HFFc6 (cell line): Measurements from ENCODE around the gene BSX. TPM values are rescaled to one million over a fixed set of nuclear protein-coding genes. Genes with fewer than 3 reads are reported as not detected.

Experiments
- DNase-seq: peaks from one replicate; pipeline ENCODE4 v3.0.0-alpha.2; 2018
- H3K27ac Mint-ChIP-seq: 2 replicates; pipeline ENCODE4 v1.8.0; 2020; ENCODE audit warnings: mild to moderate bottlenecking, mixed read lengths
- H3K27me3 Mint-ChIP-seq: 2 replicates; pipeline ENCODE4 v1.8.0; 2021; ENCODE audit warnings: mild to moderate bottlenecking, moderate library complexity, mixed read lengths; ENCODE audit not compliant: insufficient read depth
- H3K36me3 Mint-ChIP-seq: 2 replicates; pipeline ENCODE4 v1.8.0; 2021; ENCODE audit warnings: low read depth, mixed read lengths
- H3K4me1 Mint-ChIP-seq: 2 replicates; pipeline ENCODE4 v1.8.0; 2020; ENCODE audit warnings: low read depth, mixed read lengths
- H3K4me3 Mint-ChIP-seq: 2 replicates; pipeline ENCODE4 v1.8.0; 2020; ENCODE audit warnings: mild to moderate bottlenecking, moderate library complexity, mixed read lengths
- H3K9me3 Mint-ChIP-seq: 2 replicates; pipeline ENCODE4 v1.8.0; 2020; ENCODE audit warnings: mild to moderate bottlenecking, mixed read lengths
- CTCF ChIP-seq: fragments of 200-600 bp; sonication (generic); IDR thresholded peaks from 2 replicates; pipeline ENCODE4 v1.5.0; 2021; ENCODE audit warnings: antibody characterized with exemption, mild to moderate bottlenecking
- total RNA-seq, 6 experiments: library from RNA; stranded (reverse); fragmentation: NEBNext Ultra II Directional; extraction: Animal tissue kit (Norgen Biotek cat#: 25700); gene quantifications; 2 replicates in 1 of 6; 3 replicates in 5 of 6; pipeline ENCODE4 v1.2.3, GENCODE V29; 2021

BSX gene
- total RNA-seq, 6 experiments from 2014 or later, result not detected

GRCh38 chr11:122983438-122984185 lies 2.0 kb upstream of the BSX start:
- peaks cover 75% of the 10 kb centered on the region for H3K27me3 Mint-ChIP-seq
- no peak overlapping the region for H3K27ac Mint-ChIP-seq
- DNase-seq, result no peak
- H3K9me3 Mint-ChIP-seq, result no peaks in the 10 kb centered on the region
- no peaks in the 10 kb centered on the region; the same call in 1 of the 2 replicates for H3K4me1 Mint-ChIP-seq
- TF ChIP-seq CTCF, result no peak
- no peaks in the 10 kb centered on the region for H3K36me3 Mint-ChIP-seq
- H3K4me3 Mint-ChIP-seq, result peak overlapping the region; percentile 89

GRCh38 chr11:122979815-122980595 lies 1.6 kb downstream of the BSX start:
- Mint-ChIP-seq H3K36me3 (peaks cover 5% of the 10 kb centered on the region; the same call in 1 of the 2 replicates), H3K27ac (no peak overlapping the region), H3K9me3 (peaks cover 4% of the 10 kb centered on the region; the same call in 1 of the 2 replicates), H3K27me3 (peaks cover 86% of the 10 kb centered on the region), H3K4me1 (no peaks in the 10 kb centered on the region; the same call in 1 of the 2 replicates), H3K4me3 (no peak overlapping the region)
- TF ChIP-seq CTCF, result no peak
- DNase-seq, result no peak

GRCh38 chr11:122979103-122979814 lies 2.4 kb downstream of the BSX start:
- no peak for DNase-seq
- Mint-ChIP-seq H3K9me3 (peaks cover 4% of the 10 kb centered on the region; the same call in 1 of the 2 replicates), H3K27me3 (peaks cover 84% of the 10 kb centered on the region), H3K4me3 (no peak overlapping the region), H3K4me1 (no peaks in the 10 kb centered on the region; the same call in 1 of the 2 replicates), H3K36me3 (peaks cover 5% of the 10 kb centered on the region; the same call in 1 of the 2 replicates), H3K27ac (no peak overlapping the region)
- TF ChIP-seq CTCF, result no peak

DNA sequence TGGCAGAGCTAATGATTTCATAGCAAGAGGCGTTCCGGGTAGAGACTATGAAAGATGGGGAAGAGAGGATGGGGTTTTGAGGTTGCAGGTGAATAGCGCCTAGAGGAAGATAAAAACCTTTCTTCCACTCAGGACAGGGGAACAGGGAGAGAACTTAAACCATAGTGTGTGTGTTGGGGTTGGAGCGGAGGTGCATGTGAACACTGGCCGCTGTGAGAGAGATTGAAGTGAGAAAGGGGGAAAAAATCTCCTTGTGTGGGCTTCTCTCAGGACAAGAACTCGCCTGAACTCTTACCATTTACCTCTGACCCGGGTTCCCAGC lies 3.4 kb downstream of the BSX start:
- no peaks in the 10 kb centered on the region; the same call in 1 of the 2 replicates for H3K4me1 Mint-ChIP-seq
- TF ChIP-seq CTCF, result no peak
- H3K27ac Mint-ChIP-seq, result no peak overlapping the region
- H3K27me3 Mint-ChIP-seq, result peaks cover 76% of the 10 kb centered on the region
- peaks cover 5% of the 10 kb centered on the region; the same call in 1 of the 2 replicates for H3K36me3 Mint-ChIP-seq
- H3K4me3 Mint-ChIP-seq, result no peak overlapping the region
- no peak for DNase-seq
- peaks cover 4% of the 10 kb centered on the region; the same call in 1 of the 2 replicates for H3K9me3 Mint-ChIP-seq

GRCh38 chr11:122977470-122978298 lies 4.0 kb downstream of the BSX start:
- TF ChIP-seq CTCF, result no peak
- Mint-ChIP-seq H3K27me3 (peaks cover 75% of the 10 kb centered on the region), H3K9me3 (peaks cover 4% of the 10 kb centered on the region; the same call in 1 of the 2 replicates)

More at GRCh38 chr11:122977470-122978298, 4.0 kb downstream of the BSX start:
- DNase-seq, result no peak
- Mint-ChIP-seq H3K36me3 (peaks cover 5% of the 10 kb centered on the region; the same call in 1 of the 2 replicates), H3K4me1 (no peaks in the 10 kb centered on the region), H3K27ac (no peak overlapping the region), H3K4me3 (no peak overlapping the region)
